ENCODE data around the gene ASIC2.
"Not testable (repeated sequence)": the region's sequence is repeated elsewhere in the genome, so short reads cannot be mapped to it uniquely, and the experiment has no call there.

ASIC2 gene

DNA sequence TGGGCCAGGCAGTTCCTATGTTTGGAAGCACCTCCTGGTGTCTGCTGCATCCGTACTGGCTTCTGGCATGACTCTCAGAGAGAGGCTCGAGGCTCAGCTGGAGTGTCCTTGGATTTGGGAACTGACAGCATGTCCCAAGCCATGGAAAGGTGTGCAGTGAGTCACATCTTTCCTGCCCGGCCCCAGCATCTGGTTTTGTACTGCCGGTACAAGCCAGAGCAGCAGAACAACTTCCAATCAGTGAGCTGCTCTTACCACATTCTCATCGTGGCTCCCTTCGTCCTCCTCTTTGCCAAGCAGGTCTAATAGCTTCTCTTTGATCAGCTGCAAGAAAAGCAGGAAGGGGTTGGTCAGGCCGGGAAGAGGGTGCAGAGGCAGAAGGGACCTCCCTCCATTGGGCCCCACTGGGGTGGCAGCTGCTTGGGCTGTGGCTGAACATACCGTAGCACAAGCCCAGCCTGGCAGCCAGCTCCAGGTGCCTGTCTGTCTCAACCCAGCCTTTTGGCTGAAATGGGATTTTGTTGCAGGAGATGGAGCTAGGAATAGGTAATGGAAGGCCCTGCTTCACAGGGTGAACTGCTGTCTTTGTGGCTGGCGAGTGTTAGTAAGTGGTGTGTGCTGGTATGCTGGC, 277.3 kb downstream of the ASIC2 start:
- no peak for DNase-seq

DNA sequence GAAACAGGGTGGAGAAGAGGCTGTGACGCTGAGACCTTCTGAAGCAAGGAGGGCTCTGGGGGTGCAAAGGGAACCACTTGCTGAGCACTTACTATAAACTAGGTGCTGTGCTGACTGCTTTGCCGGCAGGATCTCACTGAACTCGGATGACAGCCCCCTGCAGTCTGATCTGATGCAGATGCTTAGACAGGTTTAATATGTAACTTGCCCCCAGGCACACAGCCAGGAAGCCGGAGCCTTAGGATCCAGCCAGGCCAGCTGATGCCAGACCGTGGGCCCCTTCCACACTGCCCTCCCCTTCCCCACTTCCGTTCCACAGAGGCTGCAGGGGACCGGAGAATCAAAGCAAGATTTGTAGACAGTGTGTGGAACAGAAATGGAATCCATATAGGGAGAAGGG, 278.3 kb downstream of the ASIC2 start:
- no peak for DNase-seq

DNA sequence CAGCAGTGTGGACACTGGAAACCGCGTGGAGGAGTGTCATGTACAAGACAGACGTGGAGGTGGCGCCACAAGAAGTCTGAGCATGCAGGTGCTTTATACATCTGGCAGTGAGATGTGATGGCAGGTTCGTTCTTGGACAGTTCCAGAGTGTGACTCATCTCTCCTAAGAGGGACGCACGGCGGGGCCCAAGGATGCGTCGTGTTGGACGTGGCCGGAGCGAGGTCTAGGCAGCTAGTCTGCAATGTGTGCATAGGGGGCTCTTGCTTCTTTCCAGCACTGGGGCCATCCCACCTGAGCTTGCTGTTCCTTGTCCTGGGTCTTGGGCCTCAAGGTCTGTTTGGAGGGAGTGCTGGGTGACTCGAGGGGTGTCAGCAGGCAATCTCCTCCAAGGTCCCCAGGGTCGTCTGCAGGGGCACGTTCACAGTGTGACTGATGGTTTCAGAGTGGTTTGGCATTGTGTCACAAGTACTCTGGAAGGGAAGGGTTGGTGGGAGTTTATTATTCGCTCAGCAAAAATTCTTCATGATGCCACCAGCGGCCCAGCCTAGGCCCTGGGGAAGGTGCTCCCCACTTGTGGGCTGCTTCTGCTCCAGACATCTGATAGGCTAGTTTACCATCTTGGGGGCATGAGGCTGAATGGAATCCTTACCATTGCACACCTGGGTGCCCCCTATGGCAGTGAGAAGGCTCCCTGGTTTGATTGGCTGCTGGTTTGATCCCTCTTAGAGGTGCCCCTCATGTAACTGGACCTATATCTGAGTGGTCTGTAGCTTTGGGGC, 279.3 kb downstream of the ASIC2 start:
- no peak for DNase-seq

DNA sequence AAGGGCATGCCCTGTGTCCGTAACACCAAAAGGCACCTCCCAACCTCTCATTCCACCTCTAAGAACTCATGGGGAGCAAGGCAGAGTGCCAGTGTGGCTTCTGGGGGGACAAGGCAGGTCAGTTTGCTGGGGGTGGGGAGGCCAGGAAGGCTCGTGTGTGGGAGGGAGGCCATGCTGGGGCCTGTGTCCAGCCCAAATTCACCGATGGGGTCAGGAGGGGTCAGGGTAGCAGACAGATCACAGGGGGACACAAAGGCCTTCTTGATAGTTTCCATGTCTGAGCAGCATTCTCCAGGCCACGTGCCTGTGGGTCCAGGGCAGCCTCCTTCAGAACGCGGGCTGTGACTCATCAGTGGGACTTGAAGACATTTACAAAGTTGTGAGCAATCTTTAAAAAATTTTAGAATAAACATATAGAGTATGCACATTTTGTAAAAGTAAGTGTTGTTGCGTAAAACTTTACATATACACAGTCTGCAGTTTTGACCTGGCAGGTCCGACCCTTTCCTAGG, 280.5 kb downstream of the ASIC2 start:
- DNase-seq, result peak; percentile 3

DNA sequence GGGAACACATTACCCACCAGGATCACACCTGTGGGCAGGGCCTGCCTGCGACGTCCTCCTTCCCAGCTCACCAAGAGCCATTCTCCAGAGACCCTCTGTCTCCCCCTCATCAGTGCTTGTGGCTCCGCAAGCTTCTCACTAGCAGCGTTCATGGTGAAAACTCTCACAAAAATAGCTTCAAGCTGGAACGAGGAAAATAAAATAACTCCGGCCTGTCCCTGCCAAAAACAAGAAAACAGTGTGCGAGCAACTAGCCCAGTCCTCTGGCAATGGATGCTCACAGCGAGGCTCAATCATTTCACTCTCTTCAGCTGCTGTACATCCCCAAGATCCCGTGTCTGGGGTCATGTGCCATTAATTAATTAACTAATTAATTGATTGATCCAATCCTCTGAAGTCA, 283.5 kb downstream of the ASIC2 start:
- no peak for DNase-seq

DNA sequence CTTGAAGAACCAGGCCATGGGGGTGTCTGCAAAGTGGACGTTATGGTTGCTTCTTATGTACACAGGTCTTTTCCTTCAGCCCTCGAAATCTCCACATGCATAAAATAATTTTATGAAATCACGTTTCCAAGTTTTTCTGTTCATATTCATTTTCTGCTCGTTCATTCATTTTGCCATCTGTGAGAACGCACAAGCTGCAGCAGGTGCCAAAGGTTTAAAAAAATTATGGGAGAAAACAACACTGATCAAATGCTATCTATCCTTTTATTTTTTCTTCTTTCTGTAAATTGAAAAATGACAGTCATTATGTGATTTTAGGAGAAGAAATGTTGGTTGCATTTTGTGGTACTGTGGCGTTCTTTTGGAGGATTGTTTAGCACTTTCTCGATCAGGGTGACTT, 285.9 kb downstream of the ASIC2 start:
- DNase-seq, result no peak

DNA sequence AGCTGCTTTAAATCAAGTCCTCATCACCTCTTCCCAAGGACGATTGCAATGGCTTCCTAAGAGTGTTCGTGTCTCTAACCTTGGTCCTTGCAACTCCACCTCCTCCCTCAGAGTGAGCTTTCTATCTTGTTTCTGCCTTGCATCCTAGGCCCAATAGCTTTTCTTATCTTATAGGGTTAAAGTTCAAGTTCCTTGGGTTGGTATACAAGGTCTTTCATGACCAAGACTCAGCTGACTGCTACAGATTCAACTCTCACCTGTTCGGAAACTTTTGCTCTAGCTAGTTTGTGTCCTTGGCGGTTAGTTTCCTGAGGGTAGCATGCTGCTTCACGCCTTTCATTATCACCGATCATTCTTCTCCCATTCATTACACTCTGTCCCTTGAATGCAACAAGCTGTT, 290.8 kb downstream of the ASIC2 start:
- no peak for DNase-seq

DNA sequence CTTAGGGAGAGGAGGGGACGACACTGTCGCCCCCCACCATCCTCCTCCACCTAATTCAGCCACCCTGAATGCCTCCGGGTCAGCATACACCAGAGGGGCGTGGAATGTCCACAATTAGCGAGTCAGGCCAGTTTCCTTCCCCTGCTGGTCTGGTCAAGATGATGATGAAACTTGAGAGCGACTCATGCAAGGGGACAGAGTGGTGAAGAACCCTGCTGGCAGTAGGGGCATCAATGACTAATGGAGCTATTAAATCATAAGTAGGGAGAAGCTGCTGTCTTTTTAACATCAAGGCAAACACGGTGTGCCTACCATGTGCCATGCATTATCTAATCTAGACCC, 294.2 kb downstream of the ASIC2 start:
- peak; percentile 14 for DNase-seq

DNA sequence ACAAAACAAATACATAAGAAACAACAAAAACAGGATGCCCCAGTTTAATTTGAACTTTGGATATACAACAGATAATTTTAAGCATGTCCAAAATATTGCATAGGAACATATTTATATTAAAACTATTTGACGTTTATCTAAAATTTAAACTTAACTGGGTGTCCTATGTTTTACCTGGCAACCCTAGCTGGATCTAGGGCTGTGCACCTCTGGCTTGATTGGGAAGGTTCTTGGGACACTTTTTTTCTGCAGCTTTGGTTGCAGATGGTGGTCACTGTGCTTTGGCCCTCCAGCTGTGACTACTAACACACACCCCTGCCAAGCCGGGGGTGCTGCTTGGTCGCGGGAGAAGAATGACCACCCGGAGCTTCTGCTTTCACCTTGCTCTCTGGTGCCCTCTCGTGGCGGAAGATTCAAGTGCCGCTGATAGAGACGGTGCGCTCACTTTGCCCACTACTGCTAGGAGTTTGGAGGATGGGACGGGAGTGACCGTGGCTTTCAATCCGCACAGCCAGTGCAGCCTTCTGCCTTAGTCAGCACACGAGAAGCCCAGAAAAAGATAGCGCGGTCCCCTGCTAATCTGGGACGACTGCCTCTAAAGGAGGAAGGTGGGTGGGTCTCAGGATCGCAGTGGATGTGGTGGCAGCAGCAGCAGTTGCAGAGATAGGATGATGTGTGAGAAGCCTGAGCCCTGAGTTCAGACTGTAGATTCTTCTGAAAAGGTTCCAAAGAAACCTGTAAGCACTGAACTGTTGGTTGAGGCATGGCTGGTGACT, 294.8 kb downstream of the ASIC2 start:
- DNase-seq, result peak; percentile 29

DNA sequence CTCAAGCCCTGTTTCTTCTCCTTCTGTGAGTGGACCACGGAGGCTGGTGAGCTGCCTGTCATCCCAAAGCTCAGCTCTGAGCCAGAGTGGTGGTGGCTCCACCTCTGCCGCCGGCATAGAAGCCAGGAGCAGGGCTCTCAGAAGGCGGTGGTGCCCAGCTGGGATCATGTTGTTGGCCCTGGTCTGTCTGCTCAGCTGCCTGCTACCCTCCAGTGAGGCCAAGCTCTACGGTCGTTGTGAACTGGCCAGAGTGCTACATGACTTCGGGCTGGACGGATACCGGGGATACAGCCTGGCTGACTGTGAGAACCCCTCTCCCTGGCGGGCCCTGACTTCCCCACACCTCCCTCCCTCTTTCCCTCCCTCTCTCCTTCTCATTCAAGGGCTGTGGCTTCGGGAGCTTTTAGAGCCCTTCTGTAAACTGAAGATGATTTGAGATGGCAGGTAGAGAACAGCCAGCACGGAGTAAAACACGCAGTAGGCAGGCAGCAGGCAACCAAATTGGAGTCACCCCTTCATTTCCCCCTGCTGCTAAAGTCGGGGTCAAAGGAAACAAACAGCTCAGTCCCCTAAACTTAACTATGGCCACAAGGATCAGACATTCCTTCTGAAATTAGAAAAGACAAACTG, 297.6 kb downstream of the ASIC2 start:
- DNase-seq, result no peak

DNA sequence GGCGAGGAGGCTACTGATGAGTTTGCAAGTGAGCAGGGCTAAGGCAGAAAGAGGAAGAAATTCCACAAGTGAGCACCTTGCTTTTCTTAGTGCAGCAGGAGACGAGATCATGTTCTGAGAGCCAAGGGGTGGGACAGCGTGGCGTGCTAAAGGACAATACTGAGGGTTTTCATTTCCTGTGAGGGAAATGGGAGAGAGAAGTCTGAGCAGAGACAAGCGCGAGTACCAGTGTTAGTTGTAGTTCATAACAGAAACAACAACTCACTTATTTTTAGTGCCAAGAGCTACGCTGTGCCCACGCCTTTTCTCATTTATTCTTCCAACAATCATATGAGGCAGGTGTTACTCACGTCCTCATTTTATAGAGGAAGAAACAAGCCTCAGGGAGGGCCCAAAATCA, 299.1 kb downstream of the ASIC2 start:
- no peak for DNase-seq

DNA sequence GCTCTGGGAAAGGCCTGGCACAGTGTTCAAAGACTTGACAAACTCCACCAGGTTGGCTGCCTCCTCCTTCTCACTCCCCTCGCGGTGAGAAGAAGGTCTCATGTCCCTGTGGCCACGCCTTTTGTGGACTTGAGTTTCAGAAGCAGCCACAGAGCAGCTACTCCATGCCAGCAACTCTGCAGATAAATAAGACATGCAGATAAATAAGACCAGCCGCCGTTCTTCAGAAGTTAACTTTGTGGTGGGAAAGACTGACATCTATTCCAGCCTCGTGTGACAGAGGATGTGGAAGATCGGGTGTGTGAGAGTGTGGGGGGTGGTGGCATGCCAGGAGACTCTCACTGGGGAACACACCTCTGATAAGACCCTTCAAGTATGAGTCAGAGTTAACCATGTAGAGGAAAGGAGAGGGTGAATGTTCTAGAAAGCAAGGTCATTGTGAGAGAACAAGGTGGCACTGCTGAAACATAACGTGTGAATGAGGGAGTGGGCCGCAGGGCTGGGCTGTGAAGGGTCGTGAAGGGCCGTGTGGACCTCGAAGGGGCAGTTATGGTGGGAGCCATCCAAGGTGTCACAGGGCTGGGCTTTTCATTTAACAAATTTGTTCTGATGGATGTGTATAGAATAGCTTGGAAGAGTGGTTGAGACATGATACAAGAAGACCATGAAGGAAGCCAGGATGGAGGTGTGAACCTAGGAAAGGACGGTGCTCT, 300.6 kb downstream of the ASIC2 start:
- DNase-seq, result no peak

DNA sequence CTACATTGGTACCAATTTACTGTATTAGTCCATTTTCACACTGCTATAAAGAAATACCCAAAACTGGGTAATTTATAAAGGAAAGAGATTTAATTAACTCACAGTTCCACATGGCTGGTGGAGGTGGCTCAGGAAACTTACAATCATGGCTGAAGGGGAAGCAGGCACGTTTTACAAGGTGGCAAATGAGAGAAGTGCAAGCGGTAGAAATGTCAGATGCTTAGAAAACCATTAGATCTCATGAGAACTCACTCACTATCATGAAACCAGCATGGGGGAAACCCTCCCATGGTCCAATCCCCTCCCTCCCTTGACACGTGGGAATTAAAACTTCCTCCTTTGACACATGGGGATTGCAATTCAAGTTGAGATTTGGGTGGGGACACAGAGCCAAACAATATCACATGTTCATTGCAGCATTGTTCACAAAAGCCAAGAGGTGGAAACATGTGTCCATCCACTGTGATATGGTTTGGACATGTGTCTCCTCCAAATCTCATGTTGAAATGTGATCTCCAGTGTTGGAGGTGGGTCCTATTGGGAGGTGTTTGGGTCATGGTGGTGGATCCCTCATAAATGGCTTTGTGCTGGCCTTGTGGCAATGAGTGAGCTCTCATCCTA, 304.5 kb downstream of the ASIC2 start:
- DNase-seq, result no peak

DNA sequence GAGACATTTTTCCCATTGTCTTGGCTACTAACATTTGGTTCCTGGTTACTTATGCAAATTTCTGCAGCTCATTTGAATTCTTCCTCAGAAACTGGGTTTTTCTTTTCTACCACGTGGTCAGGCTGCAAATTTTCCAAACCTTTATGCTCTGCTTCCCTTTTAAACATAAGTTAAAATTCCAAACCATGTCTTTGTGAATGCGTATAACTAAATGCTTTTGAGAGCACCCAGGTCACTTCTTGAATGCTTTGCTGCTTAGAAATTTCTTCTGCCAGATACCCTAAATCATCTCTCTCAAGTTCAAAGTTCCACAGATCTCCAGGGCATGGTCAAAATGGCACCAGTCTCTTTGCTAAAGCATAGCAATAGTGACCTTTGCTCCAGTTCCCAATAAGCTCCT, 305.2 kb downstream of the ASIC2 start:
- not testable (repeated sequence) for DNase-seq

DNA sequence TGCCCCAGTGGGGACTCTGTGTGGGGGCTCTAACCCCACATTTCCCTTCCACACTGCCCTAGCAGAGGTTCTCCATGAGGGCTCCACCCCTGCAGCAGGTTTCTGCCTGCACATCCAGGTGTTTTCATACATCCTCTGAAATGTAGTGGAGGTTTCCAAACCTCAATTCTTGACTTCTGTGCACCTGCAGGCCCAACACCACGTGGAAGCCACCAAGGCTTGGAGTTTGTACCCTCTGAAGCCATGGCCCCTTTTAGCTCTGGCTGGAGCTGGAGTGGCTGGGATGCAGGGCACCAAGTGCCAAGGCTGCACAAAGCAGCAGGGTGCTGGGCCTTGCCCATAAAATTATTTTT, 305.7 kb downstream of the ASIC2 start:
- not testable (repeated sequence) for DNase-seq

DNA sequence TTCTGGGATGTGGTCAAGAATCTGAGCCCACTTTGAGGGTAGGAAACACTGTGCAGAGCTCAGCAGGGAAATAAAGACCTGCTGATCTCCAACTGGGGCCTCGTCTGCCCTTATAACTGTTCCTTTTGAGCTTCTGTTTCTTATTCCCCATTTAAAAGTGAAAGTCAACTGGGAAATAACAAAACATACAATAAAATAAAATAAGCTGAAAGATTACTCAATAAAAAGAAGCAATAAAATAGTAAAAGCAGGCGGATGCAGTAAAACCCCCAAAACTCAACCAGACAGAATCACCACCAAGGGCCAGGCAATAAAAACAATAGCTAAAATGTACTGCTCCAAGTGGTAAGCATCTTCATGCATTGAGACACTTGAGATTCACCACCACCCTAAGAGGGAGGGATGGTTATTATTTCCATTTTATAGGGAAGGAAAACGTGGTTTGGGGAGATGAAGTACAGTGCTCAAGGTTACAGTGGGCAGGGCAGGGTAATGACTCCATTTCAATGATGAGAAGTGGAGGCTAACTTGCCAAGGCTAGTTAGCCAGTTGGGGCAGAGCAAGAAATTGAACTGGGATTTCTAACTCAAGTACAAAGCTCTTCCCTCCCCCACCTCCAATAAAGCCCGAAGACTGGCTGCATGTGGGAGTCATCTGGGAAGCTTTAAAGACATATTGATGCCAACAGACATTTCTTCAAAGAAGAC, 307.9 kb downstream of the ASIC2 start:
- no peak for DNase-seq

DNA sequence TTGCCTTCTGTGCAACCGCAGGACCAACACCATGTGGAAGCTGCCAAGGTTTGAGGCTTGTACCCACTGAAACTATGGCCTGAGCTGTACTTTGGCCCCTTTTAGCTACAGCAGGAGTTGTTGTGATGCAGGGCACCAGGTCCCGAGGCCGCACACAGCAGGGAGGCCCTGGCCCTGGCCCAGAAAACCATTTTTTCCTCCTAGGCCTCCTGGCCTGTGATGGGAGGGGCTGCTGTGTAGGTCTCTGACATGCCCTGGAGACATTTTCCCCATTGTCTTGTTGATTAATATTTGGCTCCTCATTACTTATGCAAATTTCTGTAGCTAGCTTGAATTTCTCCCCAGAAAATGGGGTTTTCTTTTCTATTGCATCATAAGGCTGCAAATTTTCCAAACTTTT, 311.5 kb downstream of the ASIC2 start:
- not testable (repeated sequence) for DNase-seq

DNA sequence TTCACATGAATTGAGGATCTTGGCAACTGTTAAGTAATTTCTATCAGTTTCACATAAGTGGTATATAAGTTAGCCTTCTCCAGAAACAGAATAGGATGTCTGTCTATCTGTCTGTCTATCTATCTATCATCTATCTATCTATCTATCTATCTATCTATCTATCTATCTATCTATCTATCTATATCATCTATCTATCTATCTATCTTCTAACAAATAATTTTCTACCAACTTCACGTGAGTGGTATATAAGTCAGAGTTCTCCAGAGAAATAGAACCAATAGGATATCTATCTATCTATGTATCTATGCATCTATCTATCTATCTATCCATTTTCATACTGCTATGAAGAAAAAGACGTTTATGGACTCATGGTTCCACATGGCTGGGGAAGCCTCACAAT, 312.9 kb downstream of the ASIC2 start:
- DNase-seq, result no peak

DNA sequence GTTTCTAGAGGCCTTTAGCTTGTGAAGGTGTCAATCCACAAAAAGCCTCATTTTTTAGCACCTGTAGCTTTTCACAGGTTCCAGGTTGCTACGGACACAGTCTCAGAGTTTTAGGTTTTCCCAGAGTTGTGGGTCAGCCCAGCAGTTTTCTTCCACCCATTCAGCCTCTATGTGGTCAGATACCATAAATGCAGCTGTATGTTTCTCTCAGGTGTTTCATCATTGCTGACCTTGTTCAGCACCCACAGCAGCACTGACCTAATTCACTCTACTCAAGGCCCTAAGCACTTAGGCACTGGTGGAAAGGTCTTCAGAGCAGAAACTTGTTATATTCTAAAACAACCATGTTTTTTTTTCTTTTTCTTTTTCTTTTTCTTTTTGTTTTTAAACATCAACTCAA, 316.5 kb downstream of the ASIC2 start:
- DNase-seq, result no peak

DNA sequence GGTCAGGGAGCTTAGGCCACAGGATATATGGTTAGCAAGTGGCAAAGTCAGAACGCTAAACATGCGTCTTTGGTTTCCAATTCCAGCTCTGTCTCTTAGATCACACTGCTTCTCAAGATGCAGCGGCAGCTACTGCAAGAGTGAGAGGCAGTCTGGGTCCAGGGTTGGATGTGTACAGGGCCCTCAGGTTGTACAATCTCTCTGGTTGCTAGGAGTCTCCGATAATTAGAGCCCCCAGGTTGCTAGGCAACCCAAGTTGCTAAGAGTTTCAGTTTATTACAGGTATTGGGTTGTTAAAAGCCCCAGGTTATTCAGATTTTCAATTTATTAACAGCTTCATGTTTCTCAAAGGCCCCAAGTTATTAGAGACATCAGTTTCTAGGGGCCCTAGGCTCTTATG, 317.0 kb downstream of the ASIC2 start:
- DNase-seq, result no peak

DNA sequence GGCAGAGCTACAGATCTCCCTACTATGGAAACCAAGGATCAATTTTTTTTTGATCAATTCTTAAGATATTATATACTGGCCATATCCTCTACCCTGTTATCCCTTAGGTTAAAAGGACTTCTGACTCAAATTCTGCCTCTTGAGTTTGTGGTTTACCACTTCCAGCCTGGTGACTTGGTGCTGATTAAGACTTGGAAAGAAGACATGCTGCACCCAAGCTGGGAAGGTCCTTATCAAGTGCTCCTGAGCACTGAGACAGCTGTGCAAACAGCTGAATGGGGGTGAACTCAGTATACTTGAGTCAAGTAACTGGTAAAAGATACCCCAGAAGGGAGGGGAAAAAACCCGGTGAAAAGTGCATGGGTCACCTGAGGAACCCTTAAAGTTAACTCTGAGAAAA, 321.9 kb downstream of the ASIC2 start:
- DNase-seq, result no peak

DNA sequence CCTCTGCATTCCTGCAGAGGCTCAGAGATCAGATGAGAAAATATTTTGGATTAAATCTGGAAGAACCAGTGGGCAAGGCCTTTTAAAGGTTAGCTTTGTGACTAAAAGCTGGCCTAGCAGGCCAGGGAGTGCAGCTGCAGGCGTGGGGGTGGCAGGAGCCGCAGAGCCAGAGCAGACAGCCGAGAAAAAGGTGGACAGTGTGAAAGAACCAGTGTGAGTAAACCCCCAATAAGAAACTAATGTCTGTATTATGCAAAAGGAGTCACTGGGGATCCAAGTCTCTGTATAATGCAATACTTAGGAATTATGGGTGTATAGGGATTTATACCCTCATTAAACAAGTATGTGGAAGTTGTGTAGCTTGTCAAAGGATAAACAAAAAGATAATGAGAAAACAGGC, 322.8 kb downstream of the ASIC2 start:
- no peak for DNase-seq

Data from GOT3 (cell line).